Measurements from ENCODE around the gene SPEM2. TPM values are rescaled to one million over a fixed set of nuclear protein-coding genes. Genes with fewer than 3 reads are reported as not detected.

SPEM2 gene
- total and polyA plus RNA-seq, 2 of the 8 experiments (the other 6 are each of a cell fraction or from before 2014, with no cell fraction given), result 0.03 TPM; not detected in 1

GRCh38 chr17:7394452-7395191, 30.8 kb upstream of the SPEM2 start, which contains the start of gene PLSCR3 (continued):
- TF ChIP-seq NANOG (IDR thresholded peaks at IDR 0.05; ENCODE audit: insufficient read depth, low read depth, low read length, poor library complexity, severe bottlenecking) (no peak), HDAC2 (IDR thresholded peaks at IDR 0.05; ENCODE audit: borderline replicate concordance in 1 of 2, low read depth in 2 of 2, low read length in 2 of 2) (peak in 1 of 2 experiments; percentile 63; a peak in 1 of 4 replicates), GTF2F1 (IDR thresholded peaks at IDR 0.05; ENCODE audit: borderline replicate concordance, low read depth, low read length) (no peak), RFX5 (IDR thresholded peaks at IDR 0.05; ENCODE audit: borderline replicate concordance, low read depth, low read length) (no peak), EGR1 (IDR thresholded peaks at IDR 0.05; ENCODE audit: borderline replicate concordance, low read depth, low read length) (no peak), ATF3 (IDR thresholded peaks at IDR 0.05; ENCODE audit: insufficient read depth, low read depth, low read length) (no peak), FOSL1 (IDR thresholded peaks at IDR 0.05; ENCODE audit: insufficient read depth, low read depth, low read length) (no peak), SIN3A (conservative IDR thresholded peaks at IDR 0.05 in 1 of 2, IDR thresholded peaks at IDR 0.05 in 1 of 2; ENCODE audit: low read depth in 1 of 2, low read length in 2 of 2) (peak; percentile 62 to 93; a peak in 3 of 4 replicates), CREB1 (IDR thresholded peaks at IDR 0.05) (peak; percentile 49; the same call in 1 of the 2 replicates), TBP (IDR thresholded peaks at IDR 0.05; ENCODE audit: low read depth, low read length) (no peak), SIX5 (IDR thresholded peaks at IDR 0.05; ENCODE audit: low read depth, low read length) (no peak), PHF8 (conservative IDR thresholded peaks at IDR 0.05; ENCODE audit: low read depth, low read length) (peak; percentile 27; the same call in 1 of the 2 replicates), JUN (IDR thresholded peaks at IDR 0.05; ENCODE audit: low read depth, low read length) (no peak), SP1 (IDR thresholded peaks at IDR 0.05; ENCODE audit: low read depth, low read length) (no peak), E2F6 (IDR thresholded peaks at IDR 0.05) (no peak; the same call in 1 of the 2 replicates), TAF7 (optimal IDR thresholded peaks at IDR 0.05; ENCODE audit: borderline replicate concordance, low read depth, low read length) (no peak), RBBP5 (IDR thresholded peaks at IDR 0.05; ENCODE audit: borderline replicate concordance, low read depth, low read length) (no peak), CTCF (IDR thresholded peaks at IDR 0.05; ENCODE audit: control extremely low read depth in 1 of 3, insufficient read depth in 1 of 3, low read depth in 1 of 3, low read length in 3 of 3) (peak; percentile 40 to 57 (median 52)), NRF1 (IDR thresholded peaks at IDR 0.05; ENCODE audit: low read depth, low read length) (no peak)

Measured in H1 (cell line).